HG03066 (cell line): ENCODE measurements around the gene FAIM.
"Not testable (repeated sequence)": the region's sequence is repeated elsewhere in the genome, so short reads cannot be mapped to it uniquely, and the experiment has no call there.

ENCODE experiments used
- ATAC-seq: cut with Tn5 transposase; IDR thresholded peaks from one replicate; pipeline ENCODE4 v1.9.1; 2021; ENCODE audit warnings: low read depth; ENCODE audit not compliant: unreplicated experiment

Gene FAIM

GRCh38 chr3:138608322-138609135 is at the start of gene FAIM:
FAIM (plus strand) TSS chr3:138608771; CDS start chr3:138619727, 10,956 bp downstream.
- peak; percentile 68 for ATAC-seq

GRCh38 chr3:138559134-138559533 is 49.4 kb upstream of the FAIM start:
- ATAC-seq = no peak

DNA sequence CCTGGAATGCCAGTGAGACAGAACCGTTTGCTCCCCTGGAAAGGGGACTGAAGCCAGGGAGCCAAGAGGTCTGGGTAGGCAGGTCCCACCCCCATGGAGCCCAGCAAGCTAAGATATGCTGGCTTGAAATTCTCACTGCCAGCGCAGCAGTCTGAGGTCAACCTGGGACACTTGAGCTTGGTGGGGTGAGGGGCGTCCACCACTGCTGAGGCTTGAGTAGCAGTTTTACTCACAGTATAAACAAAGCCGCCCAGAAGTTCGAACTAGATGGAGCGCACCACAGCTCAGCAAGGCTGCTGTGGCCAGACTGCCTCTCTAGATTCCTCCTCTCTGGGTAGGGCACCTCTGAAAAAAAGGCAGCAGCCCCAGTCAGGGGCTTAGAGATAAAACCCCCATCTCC is 48.1 kb upstream of the FAIM start:
- ATAC-seq = no peak

GRCh38 chr3:138562902-138563301 is 45.7 kb upstream of the FAIM start:
- not testable (repeated sequence) for ATAC-seq

- ATAC-seq = not testable (repeated sequence)
Observed at GRCh38 chr3:138566293-138566692, 42.3 kb upstream of the FAIM start.

DNA sequence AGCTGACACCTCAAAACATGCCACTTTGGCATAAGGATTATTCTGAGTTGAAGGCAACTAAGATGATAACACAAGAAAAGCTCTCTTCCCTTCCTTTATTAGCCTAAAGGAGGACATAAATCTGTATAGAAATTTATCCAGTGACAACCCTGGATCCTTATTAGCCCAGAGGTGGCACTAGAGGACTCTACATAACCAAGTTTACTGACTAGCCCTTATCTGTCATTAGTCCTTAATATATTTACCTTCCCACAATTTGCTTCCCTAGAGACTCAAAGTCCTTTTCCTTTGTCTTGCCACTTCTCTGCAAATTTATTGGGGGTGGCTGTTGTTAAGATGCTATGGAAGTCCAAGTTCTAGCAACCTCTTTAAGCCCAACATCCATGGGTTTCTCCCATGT is 41.2 kb upstream of the FAIM start:
- ATAC-seq = no peak

- no peak for ATAC-seq
Observed at GRCh38 chr3:138569090-138569489, 39.5 kb upstream of the FAIM start.

DNA sequence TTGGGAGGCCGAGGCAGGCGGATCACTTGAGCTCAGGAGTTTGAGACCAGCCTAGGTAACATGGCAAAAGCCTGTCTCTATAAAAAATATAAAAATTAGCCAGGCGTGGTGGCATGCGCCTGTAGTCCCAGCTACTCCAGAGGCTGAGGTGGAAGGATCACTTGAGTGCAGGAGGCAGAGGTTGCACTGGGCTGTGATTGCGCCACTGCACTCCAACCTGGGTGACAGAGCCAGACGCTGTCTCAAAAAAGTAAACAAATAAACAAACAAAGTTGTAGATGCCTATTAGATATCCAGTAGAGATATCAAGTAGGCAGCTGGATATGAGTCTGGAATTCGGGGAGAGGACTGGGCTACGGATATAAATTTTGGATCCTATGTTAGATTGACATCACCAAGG is 38.9 kb upstream of the FAIM start:
- not testable (repeated sequence) for ATAC-seq

GRCh38 chr3:138573138-138573537 is 35.4 kb upstream of the FAIM start:
- no peak for ATAC-seq

- ATAC-seq = peak; percentile 60
Observed at GRCh38 chr3:138578141-138578540, 30.4 kb upstream of the FAIM start.

GRCh38 chr3:138578961-138579574 is 29.5 kb upstream of the FAIM start:
- ATAC-seq = no peak

DNA sequence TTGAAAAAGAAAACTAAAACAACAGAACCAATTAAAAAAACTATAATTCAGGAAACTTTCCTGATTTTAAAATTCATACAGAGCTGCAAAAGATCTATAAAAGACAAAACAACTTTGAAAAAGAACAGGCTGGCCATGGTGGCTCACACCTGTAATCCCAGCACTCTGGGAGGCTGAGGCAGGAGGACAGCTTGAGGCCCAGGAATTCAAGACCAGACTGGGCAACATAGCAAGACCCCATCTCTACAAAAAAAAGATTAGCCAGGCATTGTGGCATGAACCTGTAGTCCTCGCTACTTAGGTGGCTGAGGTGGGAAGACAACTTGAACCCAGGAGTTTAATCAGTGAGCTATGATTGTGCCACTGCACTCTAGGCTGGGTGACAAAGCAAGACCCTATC is 21.2 kb upstream of the FAIM start:
- no peak for ATAC-seq

DNA sequence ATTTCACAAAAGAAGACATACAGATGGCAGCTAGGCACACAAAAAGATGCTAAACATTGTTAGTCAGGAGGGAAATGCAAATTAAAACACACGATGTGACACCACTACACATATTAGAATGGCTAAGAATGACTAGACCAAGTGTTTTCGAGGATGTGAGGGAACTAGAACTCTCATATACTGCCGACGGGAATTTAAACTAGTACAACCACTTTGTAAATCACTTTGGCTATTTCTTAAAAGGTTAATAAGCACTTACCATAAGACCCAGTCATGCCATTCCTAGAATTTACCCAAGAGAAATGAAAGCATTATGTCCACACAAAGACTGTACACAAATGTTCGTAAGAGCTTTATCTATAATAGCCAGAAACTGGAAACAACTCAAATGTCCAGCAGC is 20.1 kb upstream of the FAIM start:
- no peak for ATAC-seq

GRCh38 chr3:138591392-138591791 is 17.2 kb upstream of the FAIM start:
- ATAC-seq = no peak

DNA sequence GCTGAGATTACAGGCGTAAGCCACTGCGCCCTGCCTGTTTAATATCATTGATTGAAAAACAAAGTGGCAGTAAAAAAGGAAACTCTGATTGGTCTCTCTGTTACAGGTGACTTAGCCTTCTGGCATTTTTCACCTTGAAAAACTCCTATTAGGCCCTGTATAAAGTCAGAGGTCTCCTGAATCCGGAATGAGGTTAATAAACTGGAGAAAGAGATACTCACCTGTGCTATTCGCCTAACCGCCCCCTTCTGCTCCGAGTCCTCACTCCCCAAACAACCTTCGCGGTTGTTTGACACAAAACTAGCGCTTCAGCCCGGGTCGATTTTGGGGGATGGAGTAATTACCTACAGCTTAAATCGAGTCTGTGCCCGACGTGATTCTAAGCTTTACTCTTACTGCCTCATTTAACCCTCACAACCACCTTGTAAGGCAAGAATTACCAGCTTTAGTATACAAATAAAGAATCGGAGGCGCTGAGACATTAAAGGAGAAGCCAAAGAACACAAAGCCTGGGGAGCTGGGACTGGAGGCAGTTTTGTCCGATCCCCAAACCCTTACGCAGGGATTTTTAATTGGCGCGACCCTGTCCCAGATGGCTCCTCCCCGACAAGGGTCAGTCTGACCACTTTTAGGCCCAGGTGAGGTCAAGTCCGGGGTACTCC is 15.0 kb upstream of the FAIM start:
- ATAC-seq = no peak

- peak; percentile 85 for ATAC-seq
Observed at GRCh38 chr3:138594150-138594934, 14.2 kb upstream of the FAIM start, which contains the start of gene CEP70. CEP70 (minus strand) TSS chr3:138594260; CDS start chr3:138572927, 21,333 bp downstream.

DNA sequence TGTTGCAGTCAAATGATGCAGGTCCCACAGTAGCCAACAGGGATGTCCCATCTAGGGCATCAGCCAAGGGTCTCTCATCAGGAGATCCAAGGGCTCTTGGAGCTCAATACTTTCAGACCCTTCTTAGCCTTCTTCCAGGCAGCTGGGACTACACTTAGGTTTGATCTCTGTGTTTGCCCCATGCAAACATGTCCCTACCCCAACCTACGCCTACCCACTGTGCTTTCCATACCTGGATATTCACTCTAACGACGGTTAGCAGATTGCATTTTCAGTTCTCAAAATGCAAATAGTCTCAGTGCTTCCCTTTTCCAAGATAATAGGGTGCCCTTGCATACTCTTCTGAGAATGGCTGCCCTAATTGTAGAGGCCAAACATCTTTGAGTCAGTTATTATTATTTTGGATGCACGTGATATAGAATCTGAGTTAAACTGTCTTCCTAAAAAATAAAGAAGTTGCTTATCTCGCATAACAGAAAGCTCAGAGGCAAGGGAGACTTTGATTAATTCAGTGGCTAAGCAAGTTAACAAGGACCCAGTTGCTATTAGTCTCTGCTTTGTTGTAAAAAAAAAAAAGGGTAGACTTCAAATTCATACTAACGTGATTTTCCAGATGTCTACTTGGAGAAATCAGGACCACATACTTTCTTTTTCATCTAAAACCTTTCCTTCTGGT is 13.5 kb upstream of the FAIM start:
- ATAC-seq = no peak

DNA sequence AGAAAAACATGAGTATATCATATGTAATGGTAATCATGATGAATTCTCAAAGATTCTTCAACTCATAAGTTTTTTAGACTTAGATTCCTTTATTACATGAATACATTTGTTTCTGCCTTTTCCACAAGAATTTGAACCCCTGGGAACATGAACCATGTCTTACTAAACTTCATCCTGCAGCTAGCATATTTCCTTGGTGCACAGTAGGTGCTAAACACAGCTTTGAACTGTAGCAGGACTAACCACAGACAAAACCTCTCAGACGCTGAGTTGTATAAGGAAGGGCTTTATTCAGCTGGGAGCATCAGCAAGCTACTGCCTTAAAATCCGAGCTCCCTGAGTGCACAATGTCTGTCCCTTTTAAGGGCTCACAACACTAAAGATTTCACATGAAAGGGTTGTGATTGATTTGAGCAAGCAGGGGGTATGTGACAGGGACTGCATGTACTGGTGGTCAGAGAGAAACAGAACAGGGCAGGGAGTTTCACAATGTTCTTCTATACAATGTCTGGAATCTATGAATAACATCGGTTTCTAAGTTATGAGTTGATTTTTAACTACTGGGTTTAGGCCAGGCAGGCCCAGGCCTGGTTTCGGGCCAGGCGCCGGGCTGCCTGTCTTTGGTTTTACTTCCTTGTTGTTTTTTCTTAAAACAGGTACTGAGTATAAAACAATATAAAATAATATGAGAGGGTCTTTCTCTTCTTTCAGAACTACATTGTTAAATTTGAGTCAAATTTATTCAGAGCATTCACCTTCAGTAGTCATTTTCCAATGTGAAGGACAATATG is 11.2 kb upstream of the FAIM start:
- not testable (repeated sequence) for ATAC-seq

GRCh38 chr3:138598534-138598933 is 10.0 kb upstream of the FAIM start:
- ATAC-seq = no peak
